ENCODE measurements around the gene KCNJ11. TPM values are rescaled to one million over a fixed set of nuclear protein-coding genes. Genes with fewer than 3 reads are reported as not detected.

The KCNJ11 gene
- polyA plus RNA-seq, 1 donor, result 27.5 TPM

DNA sequence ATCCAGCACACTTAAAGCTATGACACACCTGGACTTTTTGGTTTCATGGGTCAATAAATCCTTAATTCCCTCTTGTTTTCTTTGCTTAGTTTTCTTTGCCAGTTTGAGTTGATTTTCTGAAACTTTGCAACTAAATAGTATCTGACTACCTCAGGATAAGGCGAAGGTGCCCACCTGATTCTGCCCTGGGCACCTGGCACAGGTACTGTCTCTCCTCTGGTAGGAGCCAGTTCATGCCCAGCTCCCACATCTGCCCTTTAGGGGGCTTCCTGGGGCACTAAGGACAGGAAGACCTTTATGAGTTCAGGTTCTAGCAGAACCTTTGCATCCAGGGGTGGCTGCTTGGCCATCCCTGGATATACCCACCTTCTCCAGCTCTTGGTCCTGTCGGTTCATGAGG is 19.6 kb upstream of the KCNJ11 start:
- no peak for DNase-seq

DNA sequence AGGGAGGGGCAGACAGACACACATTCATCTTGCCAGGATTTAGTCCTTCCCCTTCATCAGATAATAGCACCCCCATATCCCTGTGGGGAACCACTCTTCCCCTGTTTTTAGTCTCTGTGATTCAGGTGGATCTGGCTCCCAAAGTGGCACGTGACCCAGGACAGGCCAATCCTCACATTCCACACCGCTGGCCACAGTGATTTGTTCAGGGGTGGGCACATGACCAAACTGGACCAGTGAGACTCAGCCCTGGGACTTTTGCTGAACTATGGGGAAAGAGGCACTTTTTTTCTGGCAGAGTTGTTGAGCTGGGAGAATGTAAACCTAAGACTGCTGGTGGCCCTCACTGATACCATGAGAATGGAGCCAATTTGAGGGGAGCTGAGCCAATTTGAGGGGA is 19.1 kb upstream of the KCNJ11 start:
- no peak for DNase-seq

DNA sequence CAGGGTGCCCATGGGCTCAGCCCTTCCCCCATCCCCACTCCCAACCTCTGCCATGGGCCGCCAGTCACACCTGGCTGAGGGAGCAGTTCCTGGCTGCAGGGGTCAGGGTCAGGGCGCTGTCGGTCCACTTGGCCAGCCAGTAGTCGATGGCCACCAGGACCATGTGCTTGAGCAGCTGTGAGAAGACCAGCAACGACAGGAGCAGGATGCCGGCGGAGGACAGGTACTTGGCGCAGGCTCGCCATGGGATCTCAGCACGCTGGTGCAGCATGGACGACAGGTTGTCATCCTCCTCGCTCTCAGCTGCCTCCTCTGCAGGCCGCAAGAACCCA is 18.3 kb upstream of the KCNJ11 start:
- no peak for DNase-seq

DNA sequence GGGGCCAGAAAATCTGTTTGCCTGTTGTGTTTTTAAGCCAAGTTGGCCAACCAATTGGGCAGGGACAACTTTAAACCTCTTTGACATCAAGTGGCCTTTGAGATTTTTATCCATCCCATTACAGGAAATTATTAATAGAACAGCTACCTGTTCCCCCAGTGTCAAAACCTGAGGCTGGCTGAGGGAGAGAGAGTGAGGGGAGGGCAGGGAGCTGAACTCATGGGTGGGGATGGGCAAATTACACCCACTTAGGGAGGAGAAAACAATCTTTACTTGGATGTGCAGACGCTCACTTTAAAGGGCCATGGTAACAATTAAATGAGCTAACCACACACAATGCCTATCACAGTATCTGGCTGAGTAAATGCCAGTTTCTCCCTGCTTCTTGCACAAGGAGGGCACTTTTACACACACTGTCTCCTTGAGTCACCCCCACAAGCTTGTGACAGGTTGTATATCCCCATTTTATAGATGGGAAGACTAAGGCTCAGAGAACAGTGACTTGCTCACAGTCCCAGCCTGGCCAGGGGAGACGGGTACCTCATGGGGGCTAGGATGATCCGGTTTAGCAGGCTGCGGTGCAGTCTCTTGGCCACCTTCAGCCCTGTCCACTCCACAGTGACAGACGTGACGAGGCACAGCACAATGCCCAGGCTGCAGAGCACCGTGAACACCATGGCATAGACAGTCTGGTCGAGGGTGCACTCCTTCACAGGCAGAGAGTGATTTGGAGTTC is 17.8 kb upstream of the KCNJ11 start:
- no peak for DNase-seq

DNA sequence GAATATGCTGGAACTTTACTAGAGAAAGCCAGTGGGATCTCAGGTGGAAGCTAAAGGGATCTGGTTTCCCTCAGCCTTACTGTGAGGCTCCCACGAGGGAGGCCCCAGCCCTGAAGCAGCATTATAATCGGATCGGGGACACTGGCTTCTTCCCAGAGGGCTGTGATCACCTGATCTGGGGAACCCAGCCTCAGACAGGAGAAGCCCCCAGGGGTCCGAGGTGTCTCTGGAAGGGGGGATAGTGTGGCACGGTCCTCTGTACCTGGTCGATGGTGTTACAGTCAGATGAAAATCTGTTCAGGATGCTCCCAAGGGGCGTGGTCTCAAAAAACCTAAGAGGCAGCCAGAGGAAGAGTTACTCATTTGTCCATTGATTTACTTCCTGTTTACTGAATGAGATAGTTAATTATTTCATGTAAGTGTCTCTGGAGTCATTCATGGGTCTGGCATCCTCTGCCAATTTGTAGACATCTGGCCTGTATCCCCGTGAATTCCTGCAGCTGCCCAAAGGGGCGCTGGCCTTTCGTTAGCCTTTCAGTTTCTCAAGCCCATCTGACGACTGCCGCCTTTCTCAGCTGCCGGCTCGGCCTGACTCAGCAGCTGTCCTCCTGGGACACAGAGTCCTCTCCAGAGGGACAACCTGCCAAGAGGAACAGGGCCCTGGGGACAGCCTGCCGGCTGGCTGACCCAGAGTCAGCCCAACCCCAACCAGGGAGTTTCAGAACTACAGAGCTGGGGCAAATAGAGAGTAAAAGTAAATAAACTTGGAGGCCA is 17.0 kb upstream of the KCNJ11 start:
- peak; percentile 23 for DNase-seq

DNA sequence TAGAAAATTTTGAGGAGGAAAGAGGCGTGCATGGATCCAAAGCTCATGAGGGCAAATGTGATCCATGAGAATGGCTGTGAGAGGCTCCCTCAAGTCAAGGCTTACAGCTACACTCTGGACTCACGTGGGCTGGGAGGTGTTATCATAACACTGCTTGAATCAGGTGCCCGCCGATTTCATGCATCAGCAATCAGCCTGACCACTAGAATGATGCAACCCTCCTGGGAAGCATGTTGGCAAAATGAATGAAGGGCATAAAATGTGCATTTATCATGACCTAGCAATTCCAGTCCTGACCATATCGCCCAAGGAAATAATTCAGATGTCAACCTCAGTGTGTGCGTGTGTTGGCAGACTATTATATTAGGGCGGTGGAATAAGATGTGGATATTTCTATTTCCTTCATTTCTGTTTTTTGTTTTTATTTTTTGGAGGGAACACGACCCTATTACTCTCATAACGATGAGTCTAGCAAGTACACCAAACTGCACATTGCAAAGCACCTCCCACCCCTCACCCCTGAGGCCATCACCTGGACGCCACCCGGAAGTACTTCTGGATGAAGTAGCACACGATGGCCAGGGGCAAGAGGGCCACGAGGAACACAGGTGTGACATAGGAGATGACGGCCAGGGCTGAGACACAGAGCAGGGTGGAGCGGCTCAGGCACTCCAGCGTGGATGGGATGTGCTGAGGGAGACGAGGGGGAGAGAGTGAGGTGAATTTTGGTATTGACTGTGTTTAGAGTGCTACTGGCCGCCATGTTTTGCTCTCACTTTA is 15.7 kb upstream of the KCNJ11 start:
- no peak for DNase-seq

DNA sequence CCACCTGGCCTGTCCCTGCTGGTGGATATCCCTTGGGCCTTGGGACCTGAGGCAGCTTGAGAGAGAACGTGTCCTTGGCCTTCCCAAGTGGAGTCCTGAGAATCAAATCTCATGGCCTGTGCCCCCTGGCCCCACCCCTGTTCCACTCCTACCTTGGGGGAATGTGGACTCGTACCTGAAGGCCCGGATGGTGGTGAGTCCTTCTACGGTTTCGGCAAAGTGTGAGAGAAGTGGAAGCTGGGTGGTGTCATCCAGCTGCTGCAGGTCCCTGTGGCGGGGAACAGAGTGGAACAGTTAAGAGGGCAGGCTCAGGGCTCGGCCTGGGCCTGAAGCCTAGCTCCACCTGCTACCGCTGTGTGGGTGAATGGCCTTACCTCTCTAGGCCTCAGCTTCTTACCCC is 14.0 kb upstream of the KCNJ11 start:
- no peak for DNase-seq

DNA sequence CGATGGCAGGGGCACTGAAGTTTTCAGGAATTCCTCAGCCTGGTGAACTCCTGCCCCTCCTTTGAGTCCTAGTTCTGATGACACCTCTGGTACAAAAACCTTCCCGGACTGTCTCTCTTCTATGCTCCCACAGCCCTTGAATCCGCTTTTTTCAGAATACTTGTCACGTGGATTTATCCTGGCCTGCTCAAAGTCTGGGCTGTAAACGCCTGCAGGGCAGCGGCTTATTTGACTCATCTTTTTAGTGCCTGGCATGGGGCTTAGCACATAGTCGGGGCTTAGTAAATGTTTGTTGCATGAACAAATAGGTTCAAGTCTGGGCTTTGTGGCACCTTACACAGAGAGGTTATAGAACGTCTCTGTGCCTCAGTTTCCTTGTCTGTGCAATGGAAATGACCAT is 13.4 kb upstream of the KCNJ11 start:
- DNase-seq, result no peak

DNA sequence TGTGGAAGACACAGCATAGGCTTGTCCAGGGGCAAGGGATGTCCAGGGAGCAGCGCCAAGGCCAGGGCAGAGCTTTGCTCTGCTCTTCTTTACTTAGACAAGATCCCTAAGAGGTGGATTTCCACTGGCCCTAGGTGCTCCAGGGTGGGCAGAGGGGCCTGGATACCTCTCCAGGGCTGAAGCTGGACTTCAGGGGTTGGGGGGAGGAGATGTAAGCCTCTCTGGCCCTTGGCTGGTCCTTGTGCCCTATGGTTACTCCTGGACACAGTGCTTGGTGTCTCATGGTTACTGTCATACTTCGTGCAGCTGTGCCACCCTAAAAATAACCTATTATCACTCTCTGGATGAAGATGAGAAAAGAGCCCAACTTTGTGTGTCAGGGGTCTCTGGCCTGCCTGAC is 12.9 kb upstream of the KCNJ11 start:
- no peak for DNase-seq

DNA sequence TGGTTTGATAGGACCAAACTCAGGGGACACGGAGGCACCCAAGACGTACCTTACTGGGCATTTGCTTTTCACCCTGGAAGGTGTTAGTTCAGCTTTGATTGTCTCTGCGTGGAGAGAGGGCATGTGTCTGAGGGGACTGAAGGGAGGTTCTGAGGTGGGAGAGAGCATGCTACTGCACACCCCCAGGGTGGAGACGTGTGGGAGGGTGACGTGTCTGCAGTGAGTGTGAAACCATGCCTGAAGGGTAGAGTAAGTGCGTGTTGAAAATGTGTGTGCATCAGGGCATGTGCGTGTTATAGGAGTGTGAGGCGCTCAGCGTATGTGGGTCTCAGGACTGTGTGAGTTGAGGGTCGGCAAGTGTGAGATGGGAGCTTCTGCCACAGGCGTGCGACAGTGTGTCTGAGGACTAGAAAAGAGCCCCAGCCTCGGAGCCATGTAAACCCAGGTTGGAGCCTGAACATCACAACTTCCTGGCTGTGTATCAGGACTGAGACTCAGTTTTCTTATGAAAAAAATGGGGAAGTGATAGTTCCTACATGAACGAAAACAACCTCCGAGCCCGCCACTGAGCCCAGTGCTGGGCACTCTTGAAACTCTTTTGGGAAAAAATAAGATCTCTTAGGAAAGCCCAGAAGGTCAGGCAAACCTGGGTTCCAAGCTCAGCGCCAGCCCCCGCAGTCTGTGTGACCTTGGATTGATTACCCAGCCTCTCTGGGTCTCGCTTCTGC is 11.8 kb upstream of the KCNJ11 start:
- no peak for DNase-seq

DNA sequence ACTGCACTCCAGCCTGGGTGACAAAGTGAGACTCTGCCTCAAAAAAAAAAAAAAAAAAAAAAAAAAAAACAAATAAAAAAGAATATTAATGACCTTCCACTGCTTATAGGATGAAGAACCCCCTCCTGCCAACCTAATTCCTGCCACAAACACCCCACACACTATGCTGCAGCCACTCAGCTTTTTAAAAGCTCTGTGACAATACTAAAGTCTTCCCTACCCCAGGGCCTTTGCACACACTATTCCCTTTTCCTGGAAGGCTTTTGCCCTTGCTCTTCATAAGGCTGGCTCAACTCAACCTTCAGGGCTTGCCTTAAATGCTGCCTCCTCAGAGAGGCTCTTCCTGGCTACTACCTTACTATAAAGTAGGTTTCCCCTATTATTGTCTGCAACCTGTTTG is 10.8 kb upstream of the KCNJ11 start:
- no peak for DNase-seq

DNA sequence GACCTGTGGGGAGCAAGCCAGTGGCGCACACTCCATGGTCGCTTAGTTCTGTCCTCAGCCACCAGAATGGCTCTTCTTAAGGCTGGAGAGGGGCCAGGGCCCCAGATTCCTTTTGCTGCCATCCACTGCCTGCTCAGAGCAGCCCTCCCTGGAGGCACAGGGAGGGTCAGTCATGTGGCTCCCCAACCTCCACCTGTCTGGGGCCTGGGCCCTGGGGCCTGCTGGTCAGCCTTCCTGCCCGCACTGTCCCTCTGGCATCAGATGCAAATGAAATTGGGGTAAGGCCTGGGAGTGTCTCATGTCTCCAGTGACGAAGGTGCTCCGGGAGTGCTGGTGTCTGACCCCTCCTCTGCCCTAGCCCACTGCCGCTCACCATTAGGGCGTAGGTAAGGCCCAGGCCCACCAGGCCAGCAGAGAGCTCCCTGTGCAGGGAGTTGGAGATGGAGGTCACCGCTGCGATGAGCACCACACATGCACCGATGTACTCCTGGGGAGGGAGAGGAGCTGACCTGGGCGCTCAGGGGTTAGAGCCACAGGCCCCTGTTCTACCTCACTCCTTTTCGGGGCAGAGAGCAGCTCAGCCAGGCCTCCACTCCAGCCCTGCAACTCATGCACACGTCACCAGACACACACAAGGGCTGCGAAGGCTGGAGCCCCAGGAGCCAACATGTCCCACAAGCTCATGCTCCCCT is 9.0 kb upstream of the KCNJ11 start:
- no peak for DNase-seq

DNA sequence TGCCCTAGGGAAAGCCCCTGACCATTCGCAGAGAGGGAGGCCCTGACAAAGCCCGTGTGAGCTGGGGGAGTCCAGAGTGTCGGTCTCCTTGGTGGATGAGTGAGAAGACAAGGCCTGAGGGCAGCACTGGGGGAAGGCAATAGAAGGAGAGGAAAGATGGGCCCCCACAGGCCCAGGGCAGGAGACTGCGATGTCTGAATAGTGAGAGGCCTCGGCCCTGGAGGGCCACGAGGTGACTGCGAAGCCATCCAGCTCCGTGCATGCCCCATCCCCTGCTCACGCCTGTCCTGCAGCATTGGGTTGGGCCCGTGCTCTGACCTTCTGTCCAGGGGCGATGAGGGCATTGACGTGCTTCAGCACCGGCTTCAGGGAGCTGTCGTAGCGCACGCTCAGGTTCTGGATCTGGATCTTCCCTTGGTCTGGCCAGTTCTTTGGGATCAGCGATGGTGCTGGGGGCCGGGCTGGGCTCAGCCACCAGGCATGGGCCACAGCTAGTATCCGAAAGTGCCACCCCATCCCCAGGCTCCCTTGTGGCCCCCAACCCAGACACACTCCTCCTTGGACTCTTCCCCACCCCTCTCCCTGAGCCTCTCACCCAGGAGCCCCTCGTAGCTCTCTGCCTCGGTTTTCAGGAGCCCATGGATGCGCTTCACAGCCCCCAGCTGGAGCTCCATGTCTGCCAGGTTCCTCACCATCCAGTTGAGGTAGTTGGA is 8.3 kb upstream of the KCNJ11 start:
- no peak for DNase-seq

DNA sequence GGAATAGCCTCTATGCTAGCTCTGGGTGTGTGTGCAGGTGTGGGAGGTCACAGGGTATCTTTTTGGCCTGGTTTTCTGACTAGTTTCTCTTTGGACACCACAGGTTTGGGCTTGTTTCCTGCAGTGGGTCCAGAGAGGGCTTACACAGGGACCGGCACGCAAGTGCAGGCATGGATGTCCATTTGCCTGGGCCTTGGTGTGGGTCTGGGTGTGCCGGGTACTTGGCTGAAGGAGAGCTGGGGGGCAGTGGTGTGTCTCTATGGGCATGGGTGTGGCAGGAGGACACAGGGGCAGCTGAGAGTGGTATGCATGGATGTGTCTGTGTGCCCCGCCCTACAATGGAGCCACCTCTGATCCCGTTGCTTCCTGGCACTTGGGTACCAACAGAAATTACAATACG is 7.5 kb upstream of the KCNJ11 start:
- no peak for DNase-seq

DNA sequence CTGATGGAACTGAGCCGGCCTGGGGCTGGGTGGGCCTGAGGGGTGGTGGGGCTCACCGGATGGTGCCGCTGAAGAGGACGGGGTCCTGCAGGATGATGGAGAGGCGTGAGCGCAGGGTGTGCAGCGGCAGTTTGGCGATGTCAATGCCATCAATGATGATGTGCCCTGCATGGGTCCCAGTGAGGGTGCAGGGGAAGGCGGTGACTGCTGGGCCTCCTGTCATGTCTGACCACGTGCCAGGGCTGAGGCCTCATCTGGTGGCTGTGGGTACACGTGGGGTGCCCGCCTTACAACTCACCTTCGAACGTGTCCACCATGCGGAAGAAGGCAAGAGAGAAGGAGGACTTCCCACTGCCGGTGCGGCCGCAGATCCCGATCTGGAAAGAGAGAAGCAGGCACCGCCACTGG is 7.1 kb upstream of the KCNJ11 start:
- no peak for DNase-seq

DNA sequence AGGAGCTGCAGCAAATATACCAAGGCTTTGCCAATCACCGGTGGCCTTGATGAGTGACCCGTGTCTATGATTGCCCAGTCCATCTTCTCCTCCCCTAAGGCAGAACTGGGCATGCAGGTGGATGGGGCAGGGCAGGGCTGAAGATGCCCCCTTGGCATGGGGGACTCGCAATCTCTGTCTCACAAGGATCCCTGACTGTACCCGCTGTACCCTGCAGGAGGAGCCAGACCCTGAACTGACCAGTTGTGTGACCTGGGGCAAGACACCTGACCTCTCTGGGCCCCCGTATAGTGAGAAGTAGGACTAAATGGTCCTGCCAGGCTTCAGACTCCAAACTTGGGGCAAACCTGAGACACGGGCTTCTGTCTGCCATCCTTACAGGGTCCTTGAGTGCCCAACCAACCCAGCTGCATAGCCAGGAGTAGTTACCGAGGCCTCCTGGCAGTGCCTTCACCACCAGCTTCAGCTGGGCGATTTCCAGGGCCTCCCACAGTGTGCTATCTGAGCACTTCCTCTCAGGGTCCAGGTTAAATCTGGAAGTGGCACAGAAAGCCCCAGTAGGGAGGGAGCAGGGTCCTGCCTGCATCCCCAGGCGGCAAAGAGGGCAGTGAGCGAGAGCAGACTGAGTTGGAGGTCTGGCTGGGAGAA is 6.4 kb upstream of the KCNJ11 start:
- no peak for DNase-seq

DNA sequence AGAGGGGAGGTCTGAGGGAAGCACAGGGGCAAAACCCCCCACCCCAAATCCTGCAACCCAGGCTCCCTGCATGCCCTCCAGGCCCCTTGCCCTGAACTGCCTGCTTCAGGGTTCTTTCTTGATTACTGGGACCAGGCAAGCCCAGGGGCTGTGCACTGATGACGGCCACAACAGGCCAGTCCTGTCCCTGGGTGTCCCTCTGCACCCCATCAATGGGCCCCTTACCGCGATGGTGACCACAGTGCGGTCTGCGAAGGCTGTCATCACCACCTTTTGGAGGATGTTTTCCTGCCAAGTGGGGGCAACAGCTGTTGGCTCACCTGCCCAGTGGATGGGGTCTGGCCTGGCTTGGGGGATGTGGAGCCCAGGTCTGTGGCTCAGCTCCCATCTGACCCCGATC is 5.0 kb upstream of the KCNJ11 start:
- DNase-seq, result no peak

DNA sequence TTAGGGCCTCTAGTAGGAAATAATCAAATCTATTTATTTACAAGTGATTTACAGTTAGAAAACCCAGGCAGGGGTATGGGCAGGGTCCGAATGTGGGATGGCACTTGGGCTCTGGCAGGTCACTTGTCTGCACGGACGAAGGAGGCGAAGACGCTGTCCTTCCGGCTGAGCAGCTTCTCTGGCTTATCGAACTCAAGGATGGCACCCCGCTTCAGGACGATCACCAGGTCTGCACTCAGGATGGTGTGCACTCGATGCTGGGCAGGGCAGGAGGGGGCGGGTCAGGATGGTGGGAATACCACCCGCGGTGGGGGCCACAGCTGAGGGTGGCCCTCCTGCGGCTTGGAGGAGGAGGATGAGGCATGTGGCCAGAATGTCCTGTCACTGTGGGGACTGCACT is 4.4 kb upstream of the KCNJ11 start:
- no peak for DNase-seq

DNA sequence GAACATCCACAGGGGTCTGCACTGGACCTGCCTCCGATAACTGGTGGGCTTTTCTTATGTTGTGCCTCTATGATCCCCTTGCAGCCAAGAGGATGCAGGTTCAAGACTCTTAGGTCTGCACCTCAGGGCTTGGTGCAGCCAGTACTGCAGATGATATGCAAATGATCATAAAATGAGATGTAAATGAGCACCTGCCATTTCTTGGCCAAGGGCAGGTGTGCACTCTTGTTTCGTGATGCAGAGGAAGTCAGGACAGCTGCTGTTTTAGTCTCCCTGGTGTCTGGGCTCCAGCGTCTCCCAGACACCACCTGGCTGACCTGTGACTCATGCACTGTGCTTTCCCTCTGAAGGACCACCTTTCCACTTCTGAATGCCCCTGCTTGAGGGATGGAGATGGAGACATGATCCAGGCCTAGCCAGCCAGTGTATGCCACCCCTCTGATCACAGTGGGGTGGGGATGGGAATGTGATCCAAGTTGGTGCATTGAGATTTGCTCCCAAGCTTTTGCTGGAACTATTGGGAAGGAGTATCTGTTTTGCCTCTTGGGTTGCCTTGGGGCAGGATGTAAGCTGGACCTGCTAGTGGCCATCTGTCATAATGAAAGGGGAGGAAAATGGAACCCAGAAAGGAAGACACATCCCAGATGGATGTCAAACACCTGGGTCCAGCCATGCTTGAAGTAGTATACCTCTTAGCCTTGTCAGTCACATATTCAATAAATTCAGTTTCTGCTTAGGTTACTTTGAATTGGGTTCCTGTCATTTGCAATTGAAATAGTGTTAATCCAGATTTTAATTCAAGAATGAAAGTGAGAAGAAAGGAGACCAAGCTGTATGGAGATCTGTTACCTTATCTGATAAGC is 3.3 kb upstream of the KCNJ11 start:
- DNase-seq, result no peak

Measured in hindlimb muscle (tissue), 1 donor.